T-helper 2 cell treated with Interferon-gamma antibody and Interleukin-4, amounts not matched to agents 5 μg/mL and 100 μg/mL, for 36 hours (primary cell): Measurements from ENCODE around the gene ZNF431.
"Not testable (repeated sequence)": the region's sequence is repeated elsewhere in the genome, so short reads cannot be mapped to it uniquely, and the experiment has no call there.

ENCODE experiments used
- DNase-seq: peaks from one replicate; pipeline ENCODE4 v3.0.0; 2021; ENCODE audit warnings: low spot score
- H3K27ac Mint-ChIP-seq: one replicate; pipeline ENCODE4 v1.8.0; 2021; ENCODE audit warnings: mild to moderate bottlenecking, mixed read lengths
- H3K27me3 Mint-ChIP-seq: one replicate; pipeline ENCODE4 v1.8.0; 2021; ENCODE audit warnings: low read depth, mixed read lengths
- H3K36me3 Mint-ChIP-seq: one replicate; pipeline ENCODE4 v1.8.0; 2021; ENCODE audit warnings: low read depth, mixed read lengths
- H3K4me1 Mint-ChIP-seq: one replicate; pipeline ENCODE4 v1.8.0; 2021; ENCODE audit warnings: low read depth, mixed read lengths
- H3K4me3 Mint-ChIP-seq: one replicate; pipeline ENCODE4 v1.8.0; 2022; ENCODE audit warnings: mild to moderate bottlenecking, moderate library complexity, mixed read lengths
- H3K9me3 Mint-ChIP-seq: one replicate; pipeline ENCODE4 v1.8.0; 2021; ENCODE audit warnings: mixed read lengths

Gene ZNF431

GRCh38 chr19:21197590-21198295 is 55.9 kb downstream of the ZNF431 start:
- Mint-ChIP-seq H3K27me3 (no peaks in the 10 kb centered on the region), H3K9me3 (peaks cover 36% of the 10 kb centered on the region), H3K27ac (no peak overlapping the region), H3K4me1 (no peaks in the 10 kb centered on the region), H3K36me3 (no peaks in the 10 kb centered on the region), H3K4me3 (no peak overlapping the region)
- DNase-seq = no peak

DNA sequence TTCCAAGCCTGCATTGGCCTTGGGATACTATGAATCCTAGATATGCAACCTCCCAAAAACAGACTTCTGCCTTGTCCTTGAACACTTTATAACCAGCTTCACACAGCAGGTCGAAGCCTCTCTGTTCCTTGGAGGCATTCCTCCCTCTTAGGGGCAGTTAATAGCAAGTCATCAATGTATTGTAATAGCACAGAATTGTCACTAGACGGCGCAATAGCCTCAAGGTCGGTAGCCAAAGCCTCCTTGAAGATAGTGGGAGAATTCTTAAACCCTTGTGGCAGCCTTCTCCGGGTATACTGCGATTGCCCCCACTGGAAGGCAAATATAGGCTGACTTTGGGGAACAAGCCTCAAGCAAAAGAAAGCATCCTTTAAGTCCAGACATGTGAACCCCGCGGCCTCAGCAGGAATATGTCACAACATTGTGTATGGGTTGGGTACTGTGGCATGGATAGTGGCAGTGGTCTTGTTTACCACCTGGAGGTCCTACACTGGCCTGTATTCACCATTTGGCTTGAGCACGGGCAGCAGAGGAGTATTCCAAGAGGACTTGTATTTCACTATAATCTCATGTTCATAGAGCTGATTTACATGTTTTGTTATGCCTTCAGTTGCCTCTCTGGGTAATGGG is 61.1 kb downstream of the ZNF431 start:
- Mint-ChIP-seq H3K4me1 (no peaks in the 10 kb centered on the region), H3K36me3 (no peaks in the 10 kb centered on the region), H3K4me3 (no peak overlapping the region), H3K9me3 (peaks cover 45% of the 10 kb centered on the region), H3K27me3 (no peaks in the 10 kb centered on the region), H3K27ac (no peak overlapping the region)
- no peak for DNase-seq

DNA sequence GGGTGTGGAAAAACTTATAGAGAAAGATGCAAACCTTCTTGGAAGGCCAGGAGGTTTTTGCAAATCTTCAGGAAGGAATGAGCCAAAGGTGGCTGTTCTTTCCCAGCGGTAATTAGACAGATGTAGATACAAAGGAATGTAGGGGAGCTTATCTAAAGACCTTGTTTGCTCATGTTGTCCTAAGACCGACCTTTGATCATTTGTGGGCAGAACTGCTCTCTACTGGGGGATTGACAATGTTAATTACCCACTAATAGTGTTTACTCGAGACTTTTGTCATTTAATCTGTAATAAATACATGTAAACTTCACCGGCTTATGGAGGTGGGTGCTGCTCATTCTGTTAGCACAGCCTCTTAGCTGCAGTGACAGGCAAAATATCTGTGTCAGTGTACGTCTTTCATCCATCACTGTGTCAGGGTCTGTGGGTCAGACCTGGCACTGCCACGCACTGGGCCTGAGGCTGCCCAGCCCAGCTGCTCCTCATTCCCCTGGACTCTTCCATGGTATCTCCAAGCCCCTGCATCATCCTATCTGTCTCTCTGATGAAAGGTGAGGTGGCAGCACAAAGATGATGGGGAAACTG is 68.3 kb downstream of the ZNF431 start:
- Mint-ChIP-seq H3K4me1 (no peaks in the 10 kb centered on the region), H3K9me3 (peaks cover 39% of the 10 kb centered on the region), H3K27ac (no peak overlapping the region), H3K36me3 (no peaks in the 10 kb centered on the region), H3K27me3 (no peaks in the 10 kb centered on the region), H3K4me3 (no peak overlapping the region)
- DNase-seq = no peak

DNA sequence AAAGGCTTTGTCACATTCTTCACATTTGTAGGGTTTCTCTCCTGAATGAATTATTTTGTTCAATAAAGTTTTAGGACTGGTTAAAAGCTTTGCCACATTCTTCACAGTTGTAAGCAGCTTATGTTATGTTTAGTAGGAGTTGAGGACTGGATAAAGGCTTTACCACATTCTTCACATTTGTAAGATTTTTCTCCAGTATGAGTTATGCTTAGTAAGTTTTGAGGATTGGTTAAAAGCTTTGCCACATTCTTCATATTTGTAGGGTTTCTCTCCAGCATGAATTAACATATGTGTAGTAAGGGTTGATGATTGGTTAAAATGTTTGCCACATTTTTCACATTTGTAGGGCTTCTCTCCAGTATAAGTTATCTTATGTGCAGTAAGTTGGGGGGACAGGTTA is 79.9 kb downstream of the ZNF431 start:
- no peak overlapping the region for H3K4me3 Mint-ChIP-seq
- H3K4me1 Mint-ChIP-seq = no peaks in the 10 kb centered on the region
- peaks cover 25% of the 10 kb centered on the region for H3K9me3 Mint-ChIP-seq
- no peaks in the 10 kb centered on the region for H3K36me3 Mint-ChIP-seq
- DNase-seq = no peak
- H3K27me3 Mint-ChIP-seq = no peaks in the 10 kb centered on the region
- H3K27ac Mint-ChIP-seq = no peak overlapping the region

DNA sequence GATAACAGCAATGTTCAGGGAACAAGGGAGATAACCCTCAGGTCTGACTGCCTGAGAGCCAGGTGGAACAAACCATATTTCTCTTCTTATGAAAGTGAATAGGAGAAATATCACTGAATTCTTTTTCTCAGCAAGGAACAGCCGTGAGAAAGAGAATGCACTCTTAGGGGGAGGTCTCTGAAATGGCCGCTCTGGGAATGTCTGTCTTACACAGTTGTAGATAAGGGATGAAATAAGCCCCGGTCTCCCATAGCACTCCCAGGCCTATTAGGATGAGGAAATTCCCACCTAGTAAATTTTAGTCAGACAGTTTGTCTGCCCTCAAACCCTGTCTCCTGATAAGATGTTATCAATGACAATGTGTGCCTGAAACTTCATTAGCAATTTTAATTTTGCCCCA is 88.1 kb downstream of the ZNF431 start:
- H3K27ac Mint-ChIP-seq, H3K4me3 Mint-ChIP-seq, H3K36me3 Mint-ChIP-seq, DNase-seq, H3K4me1 Mint-ChIP-seq, H3K27me3 Mint-ChIP-seq: not testable (repeated sequence)
- H3K9me3 Mint-ChIP-seq = peaks cover 69% of the 10 kb centered on the region

GRCh38 chr19:21233691-21234090 is 91.9 kb downstream of the ZNF431 start:
- no peaks in the 10 kb centered on the region for H3K27me3 Mint-ChIP-seq
- no peaks in the 10 kb centered on the region for H3K4me1 Mint-ChIP-seq
- H3K36me3 Mint-ChIP-seq = no peaks in the 10 kb centered on the region
- DNase-seq = no peak
- peaks cover 78% of the 10 kb centered on the region for H3K9me3 Mint-ChIP-seq
- no peak overlapping the region for H3K4me3 Mint-ChIP-seq
- H3K27ac Mint-ChIP-seq = no peak overlapping the region

GRCh38 chr19:21236751-21237150 is 94.9 kb downstream of the ZNF431 start:
- DNase-seq, H3K27ac Mint-ChIP-seq, H3K4me3 Mint-ChIP-seq, H3K36me3 Mint-ChIP-seq, H3K4me1 Mint-ChIP-seq, H3K27me3 Mint-ChIP-seq: not testable (repeated sequence)
- H3K9me3 Mint-ChIP-seq = peaks cover 56% of the 10 kb centered on the region

GRCh38 chr19:21238670-21239069 is 96.8 kb downstream of the ZNF431 start:
- Mint-ChIP-seq H3K9me3 (peaks cover 40% of the 10 kb centered on the region), H3K27ac (no peak overlapping the region), H3K4me1 (no peaks in the 10 kb centered on the region), H3K36me3 (no peaks in the 10 kb centered on the region), H3K4me3 (no peak overlapping the region), H3K27me3 (no peaks in the 10 kb centered on the region)
- DNase-seq = no peak
